Gastroesophageal sphincter (tissue), 4 donors: ENCODE data around the gene LIN54. TPM values are rescaled to one million over a fixed set of nuclear protein-coding genes. Genes with fewer than 3 reads are reported as not detected.
A peak's percentile ranks its signal among the peaks of the same experiment; 100 is the strongest.

Experiments
- ATAC-seq: fragments of 150-250 bp; one replicate; pipeline ENCODE4 v1.9.1; 2016; ENCODE audit warnings: mild to moderate bottlenecking, moderate library complexity
- H3K27ac ChIP-seq, 4 donors: fragments of 200-600 bp; sonication (generic) in 3 of 4; 1 replicate in 3 of 4; 2 replicates in 1 of 4; pipeline ENCODE4 v1.5.1; 2016 to 2019
- H3K27me3 ChIP-seq: fragments of 200-600 bp; sonication (generic); one replicate; pipeline ENCODE4 v1.5.1; 2019
- H3K36me3 ChIP-seq, 2 donors: fragments of 200-600 bp; sonication (generic); one replicate each; pipeline ENCODE4 v1.5.1; 2019; ENCODE audit warnings: control low read depth in 1 of 2
- H3K4me1 ChIP-seq, 3 donors: fragments of 200-600 bp; sonication (generic); 1 replicate in 2 of 3; 2 replicates in 1 of 3; pipeline ENCODE4 v1.5.1; 2016 to 2019; ENCODE audit warnings: control low read depth in 2 of 3
- H3K4me3 ChIP-seq, 2 donors: fragments of 200-600 bp; sonication (generic); one replicate each; pipeline ENCODE4 v1.5.1; 2019; ENCODE audit warnings: mild to moderate bottlenecking in 1 of 2, moderate library complexity in 1 of 2
- H3K9me3 ChIP-seq, 3 donors: fragments of 200-600 bp; sonication (generic); one replicate each; pipeline ENCODE4 v1.5.1; 2017 to 2019; ENCODE audit warnings: control low read depth in 2 of 3
- EP300 ChIP-seq: sonication (generic); formaldehyde crosslinking; IDR thresholded peaks from one replicate; pipeline ENCODE4 v1.6.1; 2017; ENCODE audit warnings: antibody characterized with exemption, mild to moderate bottlenecking
- POLR2A ChIP-seq, 2 donors: fragments of 450-650 bp; IDR thresholded peaks; one replicate each; pipeline ENCODE4 v1.6.1; 2017; ENCODE audit warnings: antibody characterized with exemption in 2 of 2, mild to moderate bottlenecking in 2 of 2, moderate library complexity in 1 of 2
- POLR2AphosphoS5 ChIP-seq: sonication (generic); formaldehyde crosslinking; IDR thresholded peaks from one replicate; pipeline ENCODE4 v1.6.1; 2017; ENCODE audit warnings: antibody characterized with exemption
- WGBS, 2 donors: methylation state at CpG; one replicate each; pipeline ENCODE4 v1.1.5; 2018; ENCODE audit warnings: low coverage in 1 of 2; 5-methylcytosine and 5-hydroxymethylcytosine counted together
- total RNA-seq, 4 donors: library from RNA; depleted of rRNA; stranded (reverse); fragments of >200 nt; gene quantifications; one replicate each; pipeline ENCODE4 v1.1.0, GENCODE V29; 2016
- TF ChIP-seq, protein P1 (sequence below), 4 experiments: fragments of 200-600 bp in 2 of 4; fragments of 450-650 bp in 2 of 4; sonication (generic) in 1 of 4; IDR thresholded peaks; one replicate each; pipeline ENCODE4 v1.5.1; 2017 to 2019; ENCODE audit warnings: antibody characterized with exemption in 4 of 4, mild to moderate bottlenecking in 2 of 4, moderate library complexity in 2 of 4

Gene LIN54
- total RNA-seq, 4 donors from 2014 or later = 7.8 to 15.3 (median 10.2) TPM

DNA sequence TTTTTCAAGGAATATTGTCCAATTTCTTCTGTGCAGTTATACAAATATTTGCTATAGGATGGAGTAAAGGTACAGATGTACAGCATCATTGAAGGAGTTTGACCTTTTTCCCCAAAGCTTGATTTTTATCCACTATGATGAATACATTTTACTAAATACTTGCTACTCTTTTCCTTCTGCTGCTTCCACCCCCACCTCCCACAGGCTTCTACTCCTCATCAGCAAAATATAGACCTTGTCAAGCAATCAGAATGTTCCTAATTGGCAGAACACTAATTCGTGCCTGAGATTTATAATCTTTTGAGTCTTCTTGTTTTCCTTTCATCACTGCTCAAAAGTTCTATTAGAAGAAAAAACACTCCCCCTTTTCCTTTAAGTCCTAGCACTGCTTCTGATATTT, 113.9 kb downstream of the LIN54 start:
- H3K36me3 ChIP-seq = peaks cover 0 to 44% of the 10 kb centered on the region in 2 donors

GRCh38 chr4:82893942-82894341, 116.7 kb downstream of the LIN54 start:
- peaks cover 5 to 49% (median 13%) of the 10 kb centered on the region in 3 donors for H3K4me1 ChIP-seq
- no peak overlapping the region for H3K27ac ChIP-seq
- no peak overlapping the region for H3K4me3 ChIP-seq
- no peak for TF ChIP-seq EP300
- no peak for TF ChIP-seq POLR2A (IDR thresholded peaks at IDR 0.05)
- TF ChIP-seq, protein P1, sequence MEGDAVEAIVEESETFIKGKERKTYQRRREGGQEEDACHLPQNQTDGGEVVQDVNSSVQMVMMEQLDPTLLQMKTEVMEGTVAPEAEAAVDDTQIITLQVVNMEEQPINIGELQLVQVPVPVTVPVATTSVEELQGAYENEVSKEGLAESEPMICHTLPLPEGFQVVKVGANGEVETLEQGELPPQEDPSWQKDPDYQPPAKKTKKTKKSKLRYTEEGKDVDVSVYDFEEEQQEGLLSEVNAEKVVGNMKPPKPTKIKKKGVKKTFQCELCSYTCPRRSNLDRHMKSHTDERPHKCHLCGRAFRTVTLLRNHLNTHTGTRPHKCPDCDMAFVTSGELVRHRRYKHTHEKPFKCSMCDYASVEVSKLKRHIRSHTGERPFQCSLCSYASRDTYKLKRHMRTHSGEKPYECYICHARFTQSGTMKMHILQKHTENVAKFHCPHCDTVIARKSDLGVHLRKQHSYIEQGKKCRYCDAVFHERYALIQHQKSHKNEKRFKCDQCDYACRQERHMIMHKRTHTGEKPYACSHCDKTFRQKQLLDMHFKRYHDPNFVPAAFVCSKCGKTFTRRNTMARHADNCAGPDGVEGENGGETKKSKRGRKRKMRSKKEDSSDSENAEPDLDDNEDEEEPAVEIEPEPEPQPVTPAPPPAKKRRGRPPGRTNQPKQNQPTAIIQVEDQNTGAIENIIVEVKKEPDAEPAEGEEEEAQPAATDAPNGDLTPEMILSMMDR (IDR thresholded peaks at IDR 0.05) = no peak
- no peak for TF ChIP-seq POLR2AphosphoS5
- no peaks in the 10 kb centered on the region for H3K27me3 ChIP-seq
- H3K36me3 ChIP-seq = peaks cover 0 to 44% of the 10 kb centered on the region in 2 donors
- no peaks in the 10 kb centered on the region for H3K9me3 ChIP-seq
- ATAC-seq = no peak
- WGBS, 2 donors = 89 to 96% methylated on average over 3 of the region's 3 CpGs

More for the DNA sequence above, 113.9 kb downstream of the LIN54 start:
- no peak for ATAC-seq
- Histone ChIP-seq H3K4me3 (no peak overlapping the region), H3K4me1 (peaks cover 4 to 51% (median 12%) of the 10 kb centered on the region in 3 donors), H3K27me3 (no peaks in the 10 kb centered on the region), H3K9me3 (no peaks in the 10 kb centered on the region), H3K27ac (no peak overlapping the region)
- WGBS, 2 donors = 85 to 88% methylated on average over 1 of the region's 1 CpG
- no peak for TF ChIP-seq EP300
- TF ChIP-seq, protein P1 (IDR thresholded peaks at IDR 0.05) = no peak
- no peak for TF ChIP-seq POLR2AphosphoS5
- TF ChIP-seq POLR2A (IDR thresholded peaks at IDR 0.05) = no peak

DNA sequence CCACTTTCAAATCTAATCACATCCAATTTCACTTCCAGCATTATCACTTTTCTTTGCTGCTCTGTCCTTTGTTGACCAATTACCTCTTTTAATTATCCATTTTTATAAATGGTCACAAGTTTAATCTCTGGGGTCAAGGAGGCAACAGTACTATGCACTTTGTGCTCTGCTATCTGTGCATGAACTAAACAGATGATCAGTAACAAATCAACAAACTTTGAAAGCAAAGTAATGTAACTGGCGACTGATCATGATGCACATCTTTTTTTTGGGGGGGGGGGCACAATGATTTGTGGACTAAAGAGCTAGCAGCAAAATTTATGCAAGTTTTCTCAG, 118.2 kb downstream of the LIN54 start:
- Histone ChIP-seq H3K4me3 (no peak overlapping the region), H3K4me1 (peaks cover 3 to 49% (median 6%) of the 10 kb centered on the region in 3 donors), H3K9me3 (no peaks in the 10 kb centered on the region), H3K36me3 (peaks cover 0 to 41% of the 10 kb centered on the region in 2 donors), H3K27ac (no peak overlapping the region), H3K27me3 (no peaks in the 10 kb centered on the region)
- no peak for ATAC-seq
- 61% methylated on average over 1 of the region's 1 CpG; no CpG with 5 or more reads in 1 of the 2 donors for WGBS, 2 donors
- no peak for TF ChIP-seq EP300
- TF ChIP-seq POLR2A (IDR thresholded peaks at IDR 0.05) = no peak
- TF ChIP-seq POLR2AphosphoS5 = no peak
- TF ChIP-seq, protein P1 (IDR thresholded peaks at IDR 0.05) = no peak

- peak overlapping the region; percentile 82 to 83 for H3K4me3 ChIP-seq
- WGBS, 2 donors = 16 to 34% methylated on average over 5 to 7 of the region's 7 CpGs
- TF ChIP-seq POLR2AphosphoS5 (no peak), POLR2A (IDR thresholded peaks at IDR 0.05) (no peak), EP300 (no peak)
- TF ChIP-seq, protein P1 (IDR thresholded peaks at IDR 0.05) = no peak
Observed at GRCh38 chr4:82891707-82892466, 118.7 kb downstream of the LIN54 start.

More at GRCh38 chr4:82891707-82892466, 118.7 kb downstream of the LIN54 start:
- ATAC-seq = no peak
- Histone ChIP-seq H3K36me3 (peaks cover 0 to 35% of the 10 kb centered on the region in 2 donors), H3K4me1 (peaks cover 3 to 49% (median 3%) of the 10 kb centered on the region in 3 donors), H3K9me3 (no peaks in the 10 kb centered on the region), H3K27ac (peak overlapping the region; percentile 95 to 97 (median 96)), H3K27me3 (no peaks in the 10 kb centered on the region)
